GM21723 (cell line): ENCODE results near the gene SFTPA2.
"Not testable (repeated sequence)": the region's sequence is repeated elsewhere in the genome, so short reads cannot be mapped to it uniquely, and the experiment has no call there.

ENCODE experiments used
- ATAC-seq: cut with Tn5 transposase; IDR thresholded peaks from one replicate; pipeline ENCODE4 v1.9.1; 2021; ENCODE audit warnings: mild to moderate bottlenecking, moderate library complexity; ENCODE audit not compliant: unreplicated experiment

The SFTPA2 gene

DNA sequence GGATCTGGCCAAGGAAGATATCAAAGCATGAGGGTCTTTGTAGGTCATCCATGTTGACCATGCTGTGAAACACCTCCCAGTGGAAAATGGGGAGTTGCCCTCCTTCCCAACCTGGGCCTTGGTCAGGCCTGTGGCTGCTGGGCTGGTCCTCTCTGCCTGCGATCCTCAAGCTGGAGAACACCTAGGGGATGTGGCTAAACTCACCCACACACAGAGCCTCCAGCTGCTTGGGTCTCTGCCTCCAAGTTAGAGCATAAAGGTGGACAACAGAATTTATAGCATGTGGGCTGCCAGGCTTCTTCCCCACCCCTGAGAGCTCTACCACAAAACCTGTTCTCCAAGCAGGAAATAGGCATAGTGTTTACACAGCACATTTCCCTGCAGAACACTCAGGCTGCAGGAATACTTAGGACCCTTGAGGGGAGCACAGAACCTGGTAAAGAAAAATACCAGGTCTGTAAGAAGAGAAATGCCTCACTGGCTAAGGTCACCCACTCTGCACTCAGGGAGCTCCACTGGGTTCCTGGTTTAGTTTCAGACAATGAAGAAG lies at the start of gene SFTPA2:
SFTPA2 (minus strand) TSS at position 248 of the 550 bp plus-strand sequence. CDS start 924 bp downstream, outside the sequence.
- no peak for ATAC-seq

DNA sequence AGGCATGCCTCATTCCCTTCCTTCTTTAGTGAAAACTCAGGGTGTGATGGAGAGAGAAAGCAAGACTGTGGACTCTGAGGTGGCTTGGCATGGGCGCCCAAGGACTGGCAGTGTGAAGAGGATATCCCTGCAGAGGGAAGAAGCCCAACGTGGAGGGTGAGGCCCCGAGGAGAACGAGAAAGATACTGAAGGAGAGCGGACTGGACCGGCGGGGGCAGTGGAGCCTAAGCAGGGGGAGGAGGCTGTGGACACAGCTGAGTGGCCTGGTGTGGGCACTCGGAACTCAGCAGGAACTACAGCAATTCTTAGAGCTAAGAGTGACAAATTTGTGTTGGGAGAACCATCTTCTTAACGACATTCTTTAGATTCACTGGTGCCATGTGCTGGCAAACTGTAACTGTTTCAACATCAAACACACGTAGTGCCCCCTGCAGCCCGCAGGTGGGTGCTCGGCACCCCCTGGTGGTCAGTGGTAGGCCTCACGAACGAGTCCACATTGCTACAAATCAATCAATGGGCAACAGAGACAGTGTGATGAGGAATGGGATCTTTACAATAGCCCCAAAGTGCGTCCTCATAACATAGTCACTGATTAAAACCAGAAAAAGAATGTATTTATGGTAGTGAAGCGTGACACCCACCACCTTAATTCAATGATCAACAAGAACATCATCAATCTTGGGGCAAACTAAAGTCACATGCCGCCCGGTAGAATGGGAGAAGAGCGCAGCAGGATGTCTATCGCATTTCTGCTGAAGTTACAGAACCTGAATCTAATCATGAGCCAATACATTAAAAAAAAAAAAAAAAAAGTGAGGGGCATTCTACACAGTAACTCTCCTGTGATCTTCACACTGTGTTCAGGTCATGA lies 48.5 kb upstream of the SFTPA2 start:
- ATAC-seq: peak; percentile 51

DNA sequence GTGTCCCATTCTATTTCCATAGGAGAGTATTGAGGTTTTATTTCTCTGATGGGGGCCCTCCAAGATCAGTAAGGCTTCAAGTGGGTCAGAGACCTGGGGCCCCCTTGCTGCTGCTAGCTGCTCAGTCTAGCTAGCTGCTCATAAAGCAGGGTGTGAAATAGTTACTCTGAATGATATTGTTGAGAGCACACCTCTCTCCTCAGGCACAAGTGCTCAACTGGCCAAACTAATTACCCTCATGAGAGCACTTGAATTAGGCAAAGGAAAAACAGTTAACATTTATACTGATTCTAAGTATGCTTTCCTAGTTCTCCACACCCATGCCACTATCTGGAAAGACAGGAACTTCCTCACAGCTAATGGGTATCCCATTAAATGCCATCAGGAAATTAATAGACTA lies 45.1 kb upstream of the SFTPA2 start:
- no peak for ATAC-seq

DNA sequence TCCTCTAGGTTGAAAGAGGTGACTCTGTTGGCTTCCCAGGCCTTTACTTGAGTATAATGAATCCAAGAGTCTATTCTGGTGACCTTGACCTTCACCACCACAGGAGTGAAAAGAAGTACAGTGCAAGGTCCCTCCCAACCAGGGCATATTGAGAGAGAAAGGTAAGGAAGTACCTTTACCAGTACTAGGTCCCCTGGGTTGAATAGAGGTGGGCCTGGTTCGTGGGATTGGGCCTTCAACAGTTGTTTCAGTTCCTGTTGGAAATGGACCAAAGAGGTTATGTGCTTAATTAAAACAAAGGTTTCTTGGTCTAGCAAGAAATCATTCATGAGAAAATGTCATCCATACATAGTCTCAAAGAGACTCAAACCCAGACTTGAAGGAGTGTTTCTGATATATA lies 44.1 kb upstream of the SFTPA2 start:
- ATAC-seq: no peak

DNA sequence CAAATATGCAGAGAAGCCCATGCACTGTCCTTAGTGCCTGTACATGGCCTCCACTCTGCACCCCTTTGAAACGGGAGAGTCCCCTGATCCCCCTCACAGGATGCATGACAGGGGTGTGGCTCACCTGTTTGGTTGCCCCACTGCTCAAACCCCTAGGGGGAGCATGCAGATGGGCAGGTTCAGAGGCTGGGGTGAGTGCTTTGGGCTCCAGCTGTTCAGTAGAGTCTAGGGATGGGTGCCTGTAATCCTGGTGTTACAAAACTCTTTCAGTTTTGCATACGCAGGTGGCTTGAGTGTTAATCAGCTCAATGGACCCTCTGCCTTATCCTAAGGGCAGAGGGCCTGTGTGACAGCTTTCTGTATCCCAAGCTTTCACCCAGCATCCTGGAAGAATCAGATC lies 42.7 kb upstream of the SFTPA2 start:
- ATAC-seq: no peak

DNA sequence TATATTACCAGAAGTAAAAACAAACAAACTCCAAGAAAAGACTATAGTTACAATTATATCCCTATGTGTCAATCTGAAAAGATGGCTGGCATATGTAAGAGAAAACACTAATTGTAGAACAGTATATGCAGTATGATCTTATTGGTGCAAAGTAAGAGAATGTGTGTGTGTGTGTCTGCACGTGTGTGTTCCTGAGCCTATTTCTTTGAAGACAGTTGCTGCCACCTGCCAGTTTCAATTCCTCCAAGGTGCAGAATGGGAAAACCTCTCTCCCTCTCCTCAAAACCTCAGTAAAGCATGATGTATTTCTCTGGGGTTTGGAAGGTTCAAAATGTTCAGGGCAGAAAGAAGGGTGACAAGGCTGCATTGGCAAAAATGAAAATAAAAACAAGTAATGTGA lies 41.7 kb upstream of the SFTPA2 start:
- peak; percentile 66 for ATAC-seq

DNA sequence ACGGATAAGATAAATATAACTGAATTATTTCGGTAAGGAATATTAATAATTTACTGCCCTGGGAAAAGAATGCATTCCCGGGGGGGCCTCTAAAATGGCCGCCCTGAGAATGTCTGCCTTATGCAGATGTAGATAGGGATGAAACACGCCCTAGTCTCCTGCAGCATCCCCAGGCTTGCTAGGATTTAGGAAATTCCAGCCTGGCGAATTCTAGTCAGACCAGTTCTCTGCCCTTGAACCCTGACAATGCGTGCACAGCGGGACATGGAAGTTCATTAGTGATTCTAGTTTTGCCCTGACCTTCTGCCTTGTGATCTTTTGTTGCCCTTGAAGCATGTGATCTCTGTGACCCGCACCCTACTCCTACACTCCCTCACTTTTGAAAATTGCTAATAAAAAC lies 39.4 kb upstream of the SFTPA2 start:
- ATAC-seq: not testable (repeated sequence)

DNA sequence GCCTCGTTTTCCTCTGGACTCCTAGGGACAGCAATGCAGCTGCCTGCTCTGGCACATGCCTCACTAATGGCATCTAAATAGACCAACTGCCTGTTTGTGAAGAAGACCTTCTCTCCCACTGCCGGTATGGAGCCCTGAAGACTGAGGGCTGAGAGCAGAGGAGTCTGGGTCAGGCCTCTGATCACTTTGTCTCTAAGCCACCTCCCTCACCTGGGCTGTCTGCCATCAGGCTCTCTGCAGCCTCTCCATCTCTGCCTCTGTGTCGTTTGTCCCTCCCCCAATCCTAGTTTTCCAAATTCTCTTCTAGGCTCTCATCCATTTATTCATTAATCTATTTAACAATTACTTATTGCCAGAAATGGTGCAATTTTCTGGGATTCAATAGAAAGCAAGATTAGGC lies 35.3 kb upstream of the SFTPA2 start:
- ATAC-seq: no peak

DNA sequence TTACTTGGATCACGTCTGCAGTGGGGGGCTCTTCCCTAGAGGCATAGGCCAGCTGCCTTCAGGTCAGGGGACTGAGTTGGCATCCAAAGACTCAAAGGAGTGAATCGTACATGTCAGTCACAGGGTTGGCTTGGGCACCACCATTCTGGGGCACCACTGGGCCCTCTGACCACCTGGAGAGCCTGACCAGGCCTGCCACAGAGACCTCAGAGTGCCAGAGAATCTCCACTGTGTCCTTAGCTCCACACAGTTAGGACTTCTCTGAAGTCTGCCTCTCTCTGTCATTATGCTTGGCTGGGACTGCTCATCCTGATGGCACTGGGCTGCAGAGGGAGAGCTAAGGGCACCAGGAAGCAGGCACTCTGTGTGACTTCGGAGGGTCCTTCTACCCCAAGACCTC lies 34.4 kb upstream of the SFTPA2 start:
- not testable (repeated sequence) for ATAC-seq

DNA sequence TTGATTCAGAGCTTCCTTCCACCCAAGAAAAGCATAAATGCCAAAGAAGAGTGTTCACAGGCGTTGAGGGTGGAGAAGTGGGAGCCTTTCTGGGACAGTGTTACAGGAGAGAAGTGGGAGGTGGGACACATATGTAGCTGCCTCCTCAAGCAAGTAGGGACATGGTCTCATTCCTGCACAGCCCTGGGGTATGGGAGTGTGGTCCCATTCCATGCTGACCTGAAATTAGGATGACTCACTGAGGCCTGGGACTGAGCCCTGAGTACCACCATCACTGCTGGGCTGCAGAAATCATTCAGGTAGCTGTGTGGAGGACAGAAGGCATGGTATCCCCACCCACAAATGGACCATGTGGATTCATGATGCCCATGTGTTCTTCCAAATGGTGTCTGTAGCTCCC lies 33.2 kb upstream of the SFTPA2 start:
- no peak for ATAC-seq

DNA sequence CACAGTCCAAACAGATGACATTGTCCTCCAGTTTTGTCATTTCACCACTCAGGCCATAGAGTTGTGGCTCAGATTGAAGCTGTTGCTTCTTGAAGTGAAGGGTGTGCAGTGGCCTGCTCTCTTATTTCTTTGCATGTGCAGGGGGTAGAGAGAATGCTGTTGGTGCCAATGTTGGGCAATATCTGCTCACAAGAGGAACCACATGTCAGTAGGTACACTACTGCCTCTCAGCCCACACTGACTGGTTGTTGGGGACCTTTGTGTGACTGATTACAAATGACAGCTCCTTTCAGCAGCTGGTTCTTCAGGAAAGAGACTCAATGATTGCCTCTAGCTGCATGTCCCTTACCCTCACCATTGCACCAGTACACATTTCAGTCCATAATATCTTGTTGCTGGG lies 28.6 kb upstream of the SFTPA2 start:
- ATAC-seq: no peak

DNA sequence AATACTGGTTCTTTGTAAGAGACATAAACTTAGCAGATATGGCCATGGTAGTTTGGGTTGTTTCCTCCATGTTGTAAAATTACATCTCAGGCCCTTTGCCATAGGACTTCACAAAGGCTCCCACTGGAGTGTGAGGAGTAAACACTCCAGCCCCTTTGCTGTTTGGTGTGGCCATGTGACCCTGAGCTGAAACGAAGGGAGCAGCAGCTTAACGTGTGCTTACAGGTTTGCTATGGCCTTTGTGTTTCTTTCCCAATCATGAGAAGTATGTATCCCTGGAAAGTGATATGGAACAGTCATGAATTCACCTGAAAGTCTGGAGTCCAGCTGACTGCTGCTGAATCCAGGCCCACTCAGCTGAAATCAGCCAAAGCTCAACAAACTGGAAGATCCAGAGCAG lies 26.7 kb upstream of the SFTPA2 start:
- ATAC-seq: no peak

DNA sequence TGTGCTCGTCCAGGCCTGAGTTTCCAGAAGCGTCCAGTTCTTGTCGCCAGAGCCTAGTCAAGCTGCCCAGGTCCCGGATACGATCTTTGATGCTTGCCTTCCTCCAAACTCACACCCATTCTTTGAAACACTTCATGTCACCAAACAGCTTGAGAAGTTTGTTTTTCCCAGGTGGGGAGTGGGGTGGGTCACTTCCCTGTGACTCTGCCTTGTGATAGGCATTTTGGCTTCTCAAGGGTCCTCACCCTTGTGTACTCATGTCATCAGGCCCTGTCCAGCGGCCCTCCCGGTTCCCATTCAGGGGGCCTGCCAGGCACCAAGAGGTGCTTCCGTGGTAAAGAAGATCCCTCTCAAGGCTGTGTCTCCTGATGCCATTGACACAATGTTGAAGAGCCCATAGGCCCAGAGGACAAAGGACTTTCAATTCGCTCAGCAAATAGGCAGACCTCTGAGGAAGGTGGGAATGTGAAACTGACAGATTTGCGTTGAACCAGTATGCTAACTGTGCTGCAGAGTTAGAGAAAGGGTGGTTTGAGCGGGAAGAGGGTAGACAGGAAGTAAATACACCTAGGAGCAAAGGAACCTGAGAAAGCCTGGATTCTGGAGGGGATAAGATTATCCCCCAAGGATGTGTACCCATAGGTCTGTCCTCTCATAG lies 25.8 kb upstream of the SFTPA2 start:
- ATAC-seq: no peak

DNA sequence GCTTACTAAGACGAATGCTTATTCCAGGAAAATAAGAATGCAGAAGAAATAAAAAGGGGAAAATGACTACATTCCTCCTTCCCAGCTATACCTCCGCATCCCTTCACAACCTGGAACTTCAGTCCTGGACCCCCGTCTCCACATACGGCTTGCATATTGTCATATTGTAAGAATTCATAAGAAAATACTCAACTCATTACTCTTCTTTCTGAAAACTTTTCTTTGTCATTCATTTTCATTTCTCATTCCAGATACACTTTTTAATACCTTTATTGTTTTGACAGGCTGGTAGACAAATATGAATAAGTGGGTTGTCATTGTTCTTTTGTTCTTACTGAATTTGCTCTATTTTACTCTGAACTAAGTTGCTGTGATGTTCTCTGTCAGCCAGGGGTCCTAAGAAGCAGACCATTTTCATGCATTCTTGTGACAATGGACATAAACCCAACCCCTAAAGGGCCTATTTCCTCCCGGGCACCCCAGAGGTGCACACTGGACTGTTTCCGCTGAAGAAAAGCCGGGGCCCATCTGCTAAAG lies 23.3 kb upstream of the SFTPA2 start:
- ATAC-seq: no peak

DNA sequence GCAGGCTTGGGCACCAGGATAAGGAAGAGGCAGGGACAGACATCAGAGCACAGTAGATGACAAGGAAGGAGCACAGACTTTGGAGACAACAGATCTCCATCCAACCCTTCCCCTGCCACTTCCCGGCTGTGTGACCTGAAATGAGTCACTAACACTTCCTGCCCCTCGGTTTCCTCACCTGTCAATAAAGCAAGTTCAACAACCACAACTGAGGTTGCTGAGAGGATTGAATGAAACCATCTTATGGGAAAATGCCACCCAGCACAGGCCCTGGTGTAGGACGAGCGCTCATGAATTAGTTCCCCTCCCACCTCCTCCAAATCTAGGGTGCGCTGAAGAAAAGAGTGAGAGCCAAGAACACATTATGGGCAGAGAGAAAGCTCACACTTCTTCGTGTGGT lies 22.7 kb upstream of the SFTPA2 start:
- not testable (repeated sequence) for ATAC-seq

DNA sequence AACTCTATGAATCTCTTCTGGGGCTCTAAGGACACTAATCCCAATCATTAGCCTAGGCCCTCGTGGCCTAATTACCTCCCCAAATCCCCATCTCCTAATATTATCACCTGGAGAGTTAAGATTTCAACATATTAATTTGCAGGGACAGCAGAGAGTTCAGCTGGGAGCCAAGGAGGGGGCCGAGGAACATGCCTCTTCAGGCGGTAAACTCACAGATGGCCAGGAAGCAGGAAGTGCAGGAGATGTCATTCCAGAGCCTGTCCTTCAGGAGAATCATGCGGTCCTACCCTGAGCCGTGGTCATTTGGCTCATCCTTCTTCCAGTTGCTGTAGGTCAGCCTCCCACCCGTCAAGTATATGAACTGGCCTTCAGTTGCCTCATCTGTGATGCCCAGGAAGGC lies 21.9 kb upstream of the SFTPA2 start:
- ATAC-seq: no peak

DNA sequence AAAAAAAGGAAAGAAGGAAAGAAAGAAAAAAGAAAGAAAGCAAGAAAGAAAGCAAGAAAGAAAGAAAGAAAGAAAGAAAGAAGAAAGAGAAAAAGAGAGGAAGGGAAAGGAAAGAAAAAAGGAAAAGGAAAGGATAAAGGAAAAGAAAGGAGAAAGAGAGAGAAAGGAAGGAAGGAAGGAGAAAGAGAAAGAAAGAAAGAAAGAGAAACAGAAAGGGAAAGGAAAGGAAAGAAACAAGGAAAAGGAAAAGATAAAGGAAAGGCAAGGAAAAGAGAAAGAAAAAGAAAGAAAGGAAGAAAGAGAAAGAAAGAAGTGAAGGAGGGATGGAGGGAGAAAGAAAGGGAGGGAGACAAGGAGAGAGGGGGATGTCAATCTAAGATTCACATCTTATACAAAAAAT lies 20.8 kb upstream of the SFTPA2 start:
- ATAC-seq: no peak

DNA sequence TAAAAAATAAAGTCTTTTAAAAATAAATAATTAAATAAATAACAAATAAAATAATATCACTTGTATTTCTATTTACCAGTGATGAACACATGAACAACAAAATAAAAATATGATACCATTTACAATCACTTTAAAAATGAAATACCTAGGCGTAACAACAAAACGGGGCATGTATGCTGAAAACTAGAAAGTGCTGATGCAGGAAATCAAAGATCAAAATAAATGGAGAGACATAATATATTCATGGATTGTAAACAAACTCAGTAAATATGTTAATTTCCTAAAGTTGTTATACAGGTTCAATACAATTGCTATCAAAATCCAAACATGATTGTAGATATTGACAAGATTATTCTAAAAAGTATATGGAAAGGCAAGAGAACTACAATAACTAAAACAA lies 19.2 kb upstream of the SFTPA2 start:
- no peak for ATAC-seq

DNA sequence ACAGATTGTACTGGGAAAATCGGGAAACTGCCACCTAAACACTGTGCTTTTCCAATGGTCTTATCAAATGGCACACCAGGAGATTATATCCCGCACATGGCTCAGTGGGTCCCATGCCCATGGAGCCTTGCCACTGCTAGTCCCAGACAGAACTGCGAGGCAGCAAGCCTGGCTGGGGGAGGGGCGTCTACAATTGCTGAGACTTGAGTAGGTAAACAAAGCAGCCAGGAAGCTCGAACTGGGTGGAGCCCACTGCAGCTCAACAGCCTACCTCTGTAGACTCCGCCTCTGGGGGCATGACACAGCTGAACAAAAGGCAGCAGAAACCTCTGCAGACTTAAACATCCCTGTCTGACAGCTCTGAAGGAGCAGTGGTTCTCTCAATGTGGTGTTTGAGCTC lies 10.4 kb upstream of the SFTPA2 start:
- not testable (repeated sequence) for ATAC-seq

DNA sequence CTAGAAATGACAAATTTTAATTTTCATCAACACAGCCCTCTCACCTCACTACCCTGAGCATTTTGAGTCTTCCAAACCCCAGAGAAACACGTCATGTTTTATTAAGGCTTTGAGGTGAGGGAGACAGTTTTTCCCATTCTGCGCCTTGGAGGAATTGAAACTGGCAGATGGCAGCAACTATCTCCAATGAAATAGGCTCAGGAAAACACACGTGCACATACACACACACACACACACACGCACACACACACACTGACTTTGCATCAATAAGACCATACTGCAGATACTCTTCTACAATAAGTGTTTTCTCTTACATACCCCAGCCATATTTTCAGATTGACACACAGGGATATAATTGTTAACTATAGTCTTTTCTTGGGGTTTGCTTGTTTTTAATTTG lies 3.2 kb upstream of the SFTPA2 start:
- ATAC-seq: no peak

DNA sequence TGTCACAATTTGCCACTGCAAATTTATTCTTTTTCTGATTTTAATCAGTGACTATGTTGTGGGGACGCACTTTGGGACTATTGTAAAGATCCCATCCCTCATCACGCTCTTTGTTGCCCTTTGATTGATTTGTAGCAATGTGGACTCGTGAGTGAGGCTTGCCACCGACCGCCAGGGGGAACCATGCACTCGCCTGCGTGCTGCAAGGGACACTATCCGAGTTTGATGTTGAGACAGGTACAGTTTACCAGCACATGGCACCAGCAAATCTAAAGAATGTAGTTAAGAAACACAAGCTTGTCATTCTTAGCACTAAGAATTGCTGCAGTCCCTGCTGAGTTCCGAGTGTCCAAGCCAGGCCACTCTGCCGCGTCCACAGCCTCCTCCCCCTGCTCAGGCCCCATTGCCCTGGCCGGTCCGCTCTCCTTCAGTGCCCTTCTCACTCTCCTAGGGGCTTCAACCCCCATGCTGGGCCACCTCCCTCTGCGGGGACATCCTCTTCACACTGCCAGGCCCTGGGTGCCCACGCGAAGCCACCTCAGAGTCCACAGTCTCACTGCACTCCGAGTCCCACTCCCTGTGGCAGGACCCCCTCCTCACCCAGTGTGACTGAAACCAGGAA lies 2.0 kb upstream of the SFTPA2 start:
- ATAC-seq: peak; percentile 84
